ENCODE data around the gene HOXC10. TPM values are rescaled to one million over a fixed set of nuclear protein-coding genes. Genes with fewer than 3 reads are reported as not detected.
A peak's percentile ranks its signal among the peaks of the same experiment; 100 is the strongest.

HOXC10 gene
- total RNA-seq, 2 donors from 2014 or later = not detected

- Histone ChIP-seq H3K27me3 (ENCODE audit: control insufficient read depth, insufficient read depth, low read length, poor library complexity, severe bottlenecking) (peaks cover 100% of the 10 kb centered on the region), H3K27ac (ENCODE audit: low read depth, low read length) (no peak overlapping the region), H3K9me3 (ENCODE audit: control insufficient read depth, low read length) (peaks cover 9% of the 10 kb centered on the region), H3K9ac (ENCODE audit: extremely low read depth, low read length, poor library complexity, severe bottlenecking) (no peak overlapping the region), H3K36me3 (ENCODE audit: control insufficient read depth, insufficient read depth, low read length) (no peaks in the 10 kb centered on the region), H3K4me3 (ENCODE audit: low read length) (no peak overlapping the region), H3K4me1 (ENCODE audit: control insufficient read depth, insufficient read depth, low read length) (no peaks in the 10 kb centered on the region)
- H3K4me3 Mint-ChIP-seq = no peak overlapping the region
- 71% methylated on average over 2 of the region's 2 CpGs; no CpG with 5 or more reads in 1 of the 2 experiments for WGBS, 2 experiments (ENCODE audit: insufficient coverage in 1 of 2, insufficient read length in 1 of 2)
- no peak overlapping the region for H3K27ac Mint-ChIP-seq
- H3K4me1 Mint-ChIP-seq = no peaks in the 10 kb centered on the region
- peak; percentile 10 for DNase-seq
- no peak for TF ChIP-seq CTCF (conservative IDR thresholded peaks at IDR 0.05)
- H3K36me3 Mint-ChIP-seq (ENCODE audit: low read depth) = no peaks in the 10 kb centered on the region
- H3K9me3 Mint-ChIP-seq = peaks cover 11% of the 10 kb centered on the region
- peaks cover 98% of the 10 kb centered on the region for H3K27me3 Mint-ChIP-seq (ENCODE audit: insufficient read depth)
Observed at GRCh38 chr12:53942467-53942997, 42.4 kb upstream of the HOXC10 start.

GRCh38 chr12:53944209-53944608 is 40.7 kb upstream of the HOXC10 start:
- Histone ChIP-seq H3K9ac (ENCODE audit: extremely low read depth, low read length, poor library complexity, severe bottlenecking) (no peak overlapping the region), H3K36me3 (ENCODE audit: control insufficient read depth, insufficient read depth, low read length) (no peaks in the 10 kb centered on the region), H3K4me3 (ENCODE audit: low read length) (no peak overlapping the region), H3K27ac (ENCODE audit: low read depth, low read length) (no peak overlapping the region), H3K27me3 (ENCODE audit: control insufficient read depth, insufficient read depth, low read length, poor library complexity, severe bottlenecking) (peaks cover 100% of the 10 kb centered on the region), H3K4me1 (ENCODE audit: control insufficient read depth, insufficient read depth, low read length) (no peaks in the 10 kb centered on the region), H3K9me3 (ENCODE audit: control insufficient read depth, low read length) (no peaks in the 10 kb centered on the region)
- Mint-ChIP-seq H3K27ac (no peak overlapping the region), H3K4me1 (no peaks in the 10 kb centered on the region), H3K36me3 (ENCODE audit: low read depth) (no peaks in the 10 kb centered on the region), H3K27me3 (ENCODE audit: insufficient read depth) (peaks cover 99% of the 10 kb centered on the region), H3K4me3 (no peak overlapping the region), H3K9me3 (peaks cover 3% of the 10 kb centered on the region)
- DNase-seq = peak; percentile 24
- TF ChIP-seq CTCF (conservative IDR thresholded peaks at IDR 0.05) = no peak
- WGBS, 2 experiments (ENCODE audit: insufficient coverage in 1 of 2, insufficient read length in 1 of 2) = 43 to 56% methylated on average over 3 to 4 of the region's 4 CpGs

- no peaks in the 10 kb centered on the region for H3K4me1 ChIP-seq (ENCODE audit: control insufficient read depth, insufficient read depth, low read length)
- peak; percentile 39 for TF ChIP-seq CTCF (conservative IDR thresholded peaks at IDR 0.05)
- H3K27ac ChIP-seq (ENCODE audit: low read depth, low read length) = no peak overlapping the region
- H3K27ac Mint-ChIP-seq = no peak overlapping the region
- H3K4me1 Mint-ChIP-seq = no peaks in the 10 kb centered on the region
- peak; percentile 72 for DNase-seq
- H3K4me3 Mint-ChIP-seq = no peak overlapping the region
- no peaks in the 10 kb centered on the region for H3K36me3 Mint-ChIP-seq (ENCODE audit: low read depth)
- peaks cover 100% of the 10 kb centered on the region for H3K27me3 ChIP-seq (ENCODE audit: control insufficient read depth, insufficient read depth, low read length, poor library complexity, severe bottlenecking)
- 21 to 22% methylated on average over 28 to 51 of the region's 51 CpGs for WGBS, 2 experiments (ENCODE audit: insufficient coverage in 1 of 2, insufficient read length in 1 of 2)
- peaks cover 99% of the 10 kb centered on the region for H3K27me3 Mint-ChIP-seq (ENCODE audit: insufficient read depth)
- H3K4me3 ChIP-seq (ENCODE audit: low read length) = no peak overlapping the region
- no peaks in the 10 kb centered on the region for H3K9me3 ChIP-seq (ENCODE audit: control insufficient read depth, low read length)
- H3K9ac ChIP-seq (ENCODE audit: extremely low read depth, low read length, poor library complexity, severe bottlenecking) = no peak overlapping the region
- peaks cover 1% of the 10 kb centered on the region for H3K9me3 Mint-ChIP-seq
- H3K36me3 ChIP-seq (ENCODE audit: control insufficient read depth, insufficient read depth, low read length) = no peaks in the 10 kb centered on the region
Observed at GRCh38 chr12:53944907-53945847, 39.8 kb upstream of the HOXC10 start.
